AG08396 (cell line): ENCODE data around the gene DIDO1.

Experiments
- DNase-seq: peaks from one replicate; pipeline ENCODE4 v3.0.0; 2012; ENCODE audit warnings: low spot score, mixed read lengths

The DIDO1 gene

GRCh38 chr20:62929051-62929538 lies 2.8 kb upstream of the DIDO1 start:
- DNase-seq: peak; percentile 82

- DNase-seq: no peak
Measured at GRCh38 chr20:62928246-62928939, 2.1 kb upstream of the DIDO1 start.

- DNase-seq: no peak
Measured at GRCh38 chr20:62927128-62927705, 912 bp upstream of the DIDO1 start.

- peak; percentile 43 for DNase-seq
Measured at GRCh38 chr20:62925420-62926228, 681 bp downstream of the DIDO1 start.

- no peak for DNase-seq
Measured at GRCh38 chr20:62925076-62925419, 1.3 kb downstream of the DIDO1 start.

GRCh38 chr20:62924442-62925075 lies 1.7 kb downstream of the DIDO1 start:
- peak; percentile 49 for DNase-seq

- DNase-seq: no peak
Measured at GRCh38 chr20:62923669-62924441, 2.5 kb downstream of the DIDO1 start.

GRCh38 chr20:62923059-62923668 lies 3.1 kb downstream of the DIDO1 start:
- peak; percentile 69 for DNase-seq

- DNase-seq: no peak
Measured at GRCh38 chr20:62922451-62922921, 3.8 kb downstream of the DIDO1 start.

- peak; percentile 62 for DNase-seq
Measured at GRCh38 chr20:62921119-62921687, 5.1 kb downstream of the DIDO1 start.

- no peak for DNase-seq
Measured at GRCh38 chr20:62920039-62920645, 6.2 kb downstream of the DIDO1 start.

- DNase-seq: no peak
Measured at GRCh38 chr20:62918831-62919230, 7.5 kb downstream of the DIDO1 start.

GRCh38 chr20:62918147-62918546 lies 8.2 kb downstream of the DIDO1 start:
- DNase-seq: no peak

GRCh38 chr20:62917720-62918119 lies 8.6 kb downstream of the DIDO1 start:
- DNase-seq: no peak

- no peak for DNase-seq
Measured at GRCh38 chr20:62916703-62917476, 9.4 kb downstream of the DIDO1 start.

GRCh38 chr20:62914970-62915457 lies 11.3 kb downstream of the DIDO1 start:
- DNase-seq: peak; percentile 67

GRCh38 chr20:62914436-62914835 lies 11.9 kb downstream of the DIDO1 start:
- no peak for DNase-seq

GRCh38 chr20:62913043-62913630 lies 13.2 kb downstream of the DIDO1 start:
- DNase-seq: no peak

GRCh38 chr20:62911701-62912280 lies 14.5 kb downstream of the DIDO1 start:
- DNase-seq: no peak
